ENCODE results near the gene CDH23.

Gene CDH23

DNA sequence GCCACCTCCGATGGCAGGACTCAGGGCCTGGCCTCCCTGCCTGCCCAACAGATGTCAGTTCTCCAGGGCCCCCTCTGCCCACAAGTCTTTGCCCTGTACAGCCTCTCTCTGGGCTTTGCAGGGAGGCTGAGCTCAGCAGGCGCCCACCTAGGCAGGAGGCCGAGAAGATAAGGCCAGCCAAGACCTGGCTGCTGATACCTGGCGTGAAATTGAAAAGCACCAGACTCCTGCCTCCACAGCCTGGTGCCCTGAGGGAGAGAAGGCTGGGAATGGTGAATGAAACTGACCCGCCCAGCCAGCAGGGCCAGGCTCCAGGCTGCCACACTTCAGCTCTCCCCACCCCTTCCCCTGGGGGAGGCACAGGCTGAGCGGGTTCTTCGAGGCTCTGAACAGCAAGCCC lies 145.8 kb downstream of the CDH23 start:
- no peaks in the 10 kb centered on the region for H3K9me3 ChIP-seq (ENCODE audit: insufficient read depth, low read depth, low read length)
- no peak overlapping the region for H2AK5ac ChIP-seq (ENCODE audit: low read length)
- DNase-seq, result peak in 1 of 2 donors; percentile 4
- no CpG with 5 or more reads among the region's 7 CpGs for WGBS (ENCODE audit: extremely low coverage, insufficient coverage, insufficient read length)
- no peak overlapping the region for H4K12ac ChIP-seq (ENCODE audit: low read depth, low read length)
- no peak overlapping the region for H3K4me2 ChIP-seq (ENCODE audit: low read length)
- H3K4me1 ChIP-seq (ENCODE audit: control insufficient read depth in 1 of 2, insufficient read depth in 2 of 2, low read length in 2 of 2), result peaks cover 11 to 16% of the 10 kb centered on the region in 2 experiments
- H2AFZ ChIP-seq (ENCODE audit: insufficient read depth, low read length, poor library complexity), result no peak overlapping the region
- H2BK120ac ChIP-seq (ENCODE audit: insufficient read depth, low read length, poor library complexity), result no peak overlapping the region
- no peaks in the 10 kb centered on the region for H3K27me3 ChIP-seq (ENCODE audit: insufficient read depth, low read length)
- no peaks in the 10 kb centered on the region for H3K79me1 ChIP-seq (ENCODE audit: low read length)
- H4K91ac ChIP-seq (ENCODE audit: low read depth, low read length), result no peak overlapping the region
- H3K36me3 ChIP-seq (ENCODE audit: control insufficient read depth in 1 of 2, insufficient read depth in 2 of 2, low read length in 2 of 2), result no peaks in the 10 kb centered on the region
- H3K4me3 ChIP-seq (ENCODE audit: low read depth, low read length), result no peak overlapping the region
- no peak overlapping the region for H3K14ac ChIP-seq (ENCODE audit: low read length)
- H2BK5ac ChIP-seq (ENCODE audit: low read depth, low read length, poor library complexity), result no peak overlapping the region
- H3K18ac ChIP-seq (ENCODE audit: low read length), result peak overlapping the region; percentile 3
- H3K79me2 ChIP-seq (ENCODE audit: control insufficient read depth, insufficient read depth, low read length, poor library complexity), result no peaks in the 10 kb centered on the region
- no peak overlapping the region for H3K4ac ChIP-seq (ENCODE audit: low read depth, low read length)
- H2BK12ac ChIP-seq (ENCODE audit: low read length), result no peak overlapping the region
- no peak overlapping the region for H3K9ac ChIP-seq (ENCODE audit: low read length)
- no peak overlapping the region for H3K23ac ChIP-seq (ENCODE audit: low read length)
- no peak overlapping the region for H4K8ac ChIP-seq (ENCODE audit: low read depth, low read length)
- no peak overlapping the region for H3K27ac ChIP-seq (ENCODE audit: low read depth, low read length)

GRCh38 chr10:71543608-71544170 lies 147.0 kb downstream of the CDH23 start:
- no peak overlapping the region for H4K12ac ChIP-seq (ENCODE audit: low read depth, low read length)

DNA sequence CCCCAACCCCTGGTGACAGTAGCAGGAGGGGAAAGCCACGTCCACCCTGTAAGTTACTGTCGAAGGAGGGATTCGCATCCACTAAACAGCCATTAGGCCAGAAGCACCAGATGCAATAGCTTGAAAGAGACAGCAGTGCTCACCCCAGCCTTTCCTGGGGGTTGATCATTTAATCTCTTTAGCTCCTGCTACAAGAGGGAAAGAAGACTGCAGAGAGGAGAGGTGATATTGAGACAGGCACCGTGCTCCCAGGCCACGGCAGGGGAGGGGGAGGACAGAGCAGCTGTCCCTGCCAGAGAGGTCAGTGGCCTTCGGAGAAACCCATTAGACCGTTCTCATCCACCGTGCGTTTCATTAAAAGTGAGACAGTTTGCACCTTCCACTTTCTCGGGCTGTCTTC lies 148.3 kb downstream of the CDH23 start:
- Histone ChIP-seq H3K18ac (ENCODE audit: low read length) (no peak overlapping the region), H3K9ac (ENCODE audit: low read length) (no peak overlapping the region), H2AK5ac (ENCODE audit: low read length) (no peak overlapping the region), H3K27ac (ENCODE audit: low read depth, low read length) (no peak overlapping the region), H4K12ac (ENCODE audit: low read depth, low read length) (no peak overlapping the region), H3K23ac (ENCODE audit: low read length) (no peak overlapping the region), H2AFZ (ENCODE audit: insufficient read depth, low read length, poor library complexity) (no peak overlapping the region), H3K79me1 (ENCODE audit: low read length) (no peaks in the 10 kb centered on the region), H3K9me3 (ENCODE audit: insufficient read depth, low read depth, low read length) (no peaks in the 10 kb centered on the region), H3K4me1 (ENCODE audit: control insufficient read depth in 1 of 2, insufficient read depth in 2 of 2, low read length in 2 of 2) (peaks cover 14 to 24% of the 10 kb centered on the region in 2 experiments), H3K14ac (ENCODE audit: low read length) (no peak overlapping the region), H2BK5ac (ENCODE audit: low read depth, low read length, poor library complexity) (no peak overlapping the region), H2BK12ac (ENCODE audit: low read length) (no peak overlapping the region), H2BK120ac (ENCODE audit: insufficient read depth, low read length, poor library complexity) (no peak overlapping the region), H4K91ac (ENCODE audit: low read depth, low read length) (no peak overlapping the region), H3K79me2 (ENCODE audit: control insufficient read depth, insufficient read depth, low read length, poor library complexity) (no peaks in the 10 kb centered on the region), H3K36me3 (ENCODE audit: control insufficient read depth in 1 of 2, insufficient read depth in 2 of 2, low read length in 2 of 2) (no peaks in the 10 kb centered on the region), H3K4me3 (ENCODE audit: low read depth, low read length) (no peak overlapping the region), H4K8ac (ENCODE audit: low read depth, low read length) (no peak overlapping the region), H3K4ac (ENCODE audit: low read depth, low read length) (no peak overlapping the region), H3K27me3 (ENCODE audit: insufficient read depth, low read length) (no peaks in the 10 kb centered on the region), H3K4me2 (ENCODE audit: low read length) (no peak overlapping the region)
- DNase-seq, result no peak
- no CpG with 5 or more reads among the region's 10 CpGs for WGBS (ENCODE audit: extremely low coverage, insufficient coverage, insufficient read length)

More at GRCh38 chr10:71543608-71544170, 147.0 kb downstream of the CDH23 start:
- H2BK120ac ChIP-seq (ENCODE audit: insufficient read depth, low read length, poor library complexity), result no peak overlapping the region
- no peak overlapping the region for H2AK5ac ChIP-seq (ENCODE audit: low read length)
- H2BK12ac ChIP-seq (ENCODE audit: low read length), result no peak overlapping the region
- H3K9me3 ChIP-seq (ENCODE audit: insufficient read depth, low read depth, low read length), result no peaks in the 10 kb centered on the region
- H3K9ac ChIP-seq (ENCODE audit: low read length), result no peak overlapping the region
- peaks cover 14 to 24% of the 10 kb centered on the region in 2 experiments for H3K4me1 ChIP-seq (ENCODE audit: control insufficient read depth in 1 of 2, insufficient read depth in 2 of 2, low read length in 2 of 2)
- H3K23ac ChIP-seq (ENCODE audit: low read length), result no peak overlapping the region
- H3K18ac ChIP-seq (ENCODE audit: low read length), result no peak overlapping the region
- no peak overlapping the region for H2BK5ac ChIP-seq (ENCODE audit: low read depth, low read length, poor library complexity)
- WGBS (ENCODE audit: extremely low coverage, insufficient coverage, insufficient read length), result no CpG with 5 or more reads among the region's 3 CpGs
- no peaks in the 10 kb centered on the region for H3K79me2 ChIP-seq (ENCODE audit: control insufficient read depth, insufficient read depth, low read length, poor library complexity)
- H2AFZ ChIP-seq (ENCODE audit: insufficient read depth, low read length, poor library complexity), result no peak overlapping the region
- no peaks in the 10 kb centered on the region for H3K27me3 ChIP-seq (ENCODE audit: insufficient read depth, low read length)
- no peak overlapping the region for H3K27ac ChIP-seq (ENCODE audit: low read depth, low read length)
- no peak overlapping the region for H4K91ac ChIP-seq (ENCODE audit: low read depth, low read length)
- no peak overlapping the region for H3K14ac ChIP-seq (ENCODE audit: low read length)
- no peaks in the 10 kb centered on the region for H3K79me1 ChIP-seq (ENCODE audit: low read length)
- no peak overlapping the region for H3K4me2 ChIP-seq (ENCODE audit: low read length)
- no peak overlapping the region for H3K4me3 ChIP-seq (ENCODE audit: low read depth, low read length)
- H3K4ac ChIP-seq (ENCODE audit: low read depth, low read length), result no peak overlapping the region
- no peak for DNase-seq
- no peaks in the 10 kb centered on the region for H3K36me3 ChIP-seq (ENCODE audit: control insufficient read depth in 1 of 2, insufficient read depth in 2 of 2, low read length in 2 of 2)
- no peak overlapping the region for H4K8ac ChIP-seq (ENCODE audit: low read depth, low read length)

DNA sequence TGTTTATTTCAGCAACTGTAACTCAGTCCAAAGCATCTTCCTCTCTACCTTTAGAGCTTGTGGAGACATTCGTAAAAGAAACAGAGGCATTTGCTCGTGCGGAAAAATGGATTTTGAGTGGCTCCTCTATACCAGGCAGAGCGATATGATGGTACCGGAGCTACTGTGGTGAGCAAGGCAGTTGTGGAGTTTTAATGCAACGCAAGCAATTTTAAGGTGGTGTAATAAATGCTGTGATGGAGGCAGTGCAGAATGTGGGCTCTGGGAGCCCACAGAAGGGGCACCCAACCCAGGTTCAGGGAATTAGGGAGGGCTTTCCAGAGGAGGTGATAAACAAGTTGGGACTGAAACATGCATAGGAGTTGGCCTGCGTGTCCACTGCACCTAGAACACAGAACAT lies 149.5 kb downstream of the CDH23 start:
- Histone ChIP-seq H4K91ac (ENCODE audit: low read depth, low read length) (no peak overlapping the region), H3K79me2 (ENCODE audit: control insufficient read depth, insufficient read depth, low read length, poor library complexity) (no peaks in the 10 kb centered on the region), H4K8ac (ENCODE audit: low read depth, low read length) (no peak overlapping the region), H3K9me3 (ENCODE audit: insufficient read depth, low read depth, low read length) (no peaks in the 10 kb centered on the region), H4K12ac (ENCODE audit: low read depth, low read length) (no peak overlapping the region), H3K27me3 (ENCODE audit: insufficient read depth, low read length) (no peaks in the 10 kb centered on the region), H3K14ac (ENCODE audit: low read length) (no peak overlapping the region), H3K4me3 (ENCODE audit: low read depth, low read length) (no peak overlapping the region), H2BK12ac (ENCODE audit: low read length) (no peak overlapping the region), H3K23ac (ENCODE audit: low read length) (no peak overlapping the region), H2AK5ac (ENCODE audit: low read length) (no peak overlapping the region), H3K4me1 (ENCODE audit: control insufficient read depth in 1 of 2, insufficient read depth in 2 of 2, low read length in 2 of 2) (peaks cover 14 to 24% of the 10 kb centered on the region in 2 experiments), H3K4me2 (ENCODE audit: low read length) (no peak overlapping the region), H3K4ac (ENCODE audit: low read depth, low read length) (no peak overlapping the region), H3K79me1 (ENCODE audit: low read length) (no peaks in the 10 kb centered on the region), H2BK120ac (ENCODE audit: insufficient read depth, low read length, poor library complexity) (no peak overlapping the region), H3K36me3 (ENCODE audit: control insufficient read depth in 1 of 2, insufficient read depth in 2 of 2, low read length in 2 of 2) (no peaks in the 10 kb centered on the region), H2AFZ (ENCODE audit: insufficient read depth, low read length, poor library complexity) (no peak overlapping the region), H3K9ac (ENCODE audit: low read length) (no peak overlapping the region), H2BK5ac (ENCODE audit: low read depth, low read length, poor library complexity) (no peak overlapping the region), H3K18ac (ENCODE audit: low read length) (no peak overlapping the region), H3K27ac (ENCODE audit: low read depth, low read length) (no peak overlapping the region)
- no peak for DNase-seq
- no CpG with 5 or more reads among the region's 7 CpGs for WGBS (ENCODE audit: extremely low coverage, insufficient coverage, insufficient read length)
